Liver (tissue), 3 donors: ENCODE data around the gene HCRT.

Experiments used
- HNF4A ChIP-seq, 2 donors: conservative IDR thresholded peaks; 2 replicates each; pipeline ENCODE4 v1.6.1; 2016; ENCODE audit warnings: antibody characterized with exemption in 2 of 2, mild to moderate bottlenecking in 2 of 2
- RAD21 ChIP-seq, 2 donors: IDR thresholded peaks; 2 replicates each; pipeline ENCODE4 v1.6.1; 2016; ENCODE audit warnings: antibody characterized with exemption in 2 of 2, mild to moderate bottlenecking in 2 of 2
- TF ChIP-seq, protein P1 (sequence below): fragments of 150-350 bp; IDR thresholded peaks from 2 replicates; pipeline ENCODE4 v1.5.1; 2017; ENCODE audit warnings: improper control_type of control experiment, low read depth, low read length; ENCODE audit not compliant: missing input control
- TF ChIP-seq, protein P2 (sequence below): IDR thresholded peaks from 2 replicates; pipeline ENCODE4 v1.6.1; 2016; ENCODE audit warnings: antibody characterized with exemption
- TF ChIP-seq, protein P3 (sequence below): IDR thresholded peaks from 2 replicates; pipeline ENCODE4 v1.6.1; 2016; ENCODE audit warnings: antibody characterized with exemption, mild to moderate bottlenecking
- TF ChIP-seq, protein P4 (sequence below): IDR thresholded peaks from 2 replicates; pipeline ENCODE4 v1.6.1; 2016; ENCODE audit warnings: antibody characterized with exemption
- donor health status: healthy.
- donor health status: healthy.

DNA sequence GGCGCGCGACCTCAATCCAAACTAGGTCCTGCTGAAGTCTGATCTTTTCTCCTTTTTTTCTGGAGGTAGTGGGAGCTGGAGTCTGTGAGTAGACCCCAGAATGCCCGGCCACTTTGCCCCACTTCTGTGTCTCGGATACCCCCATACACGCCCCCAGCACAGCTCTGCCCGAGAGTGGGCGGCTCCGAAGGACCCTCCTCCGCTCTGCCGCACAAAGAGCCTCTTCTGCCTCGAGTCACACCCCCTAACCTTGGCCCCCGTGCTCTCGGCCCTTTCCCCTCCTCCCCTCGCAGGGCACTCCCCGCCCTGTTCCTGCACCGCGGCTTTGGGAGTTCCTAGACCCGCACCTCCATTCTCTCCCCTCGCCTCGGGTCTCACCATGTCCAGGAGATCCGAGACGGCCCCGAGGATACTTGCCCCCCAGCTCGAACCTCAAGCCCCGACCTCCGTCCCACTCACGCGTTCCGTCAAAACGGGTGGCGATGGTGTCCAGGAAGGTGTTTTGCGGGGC lies 4.8 kb downstream of the HCRT start:
- TF ChIP-seq HNF4A (conservative IDR thresholded peaks at IDR 0.05) (no peak), RAD21 (IDR thresholded peaks at IDR 0.05) (no peak)
- TF ChIP-seq, protein P1, sequence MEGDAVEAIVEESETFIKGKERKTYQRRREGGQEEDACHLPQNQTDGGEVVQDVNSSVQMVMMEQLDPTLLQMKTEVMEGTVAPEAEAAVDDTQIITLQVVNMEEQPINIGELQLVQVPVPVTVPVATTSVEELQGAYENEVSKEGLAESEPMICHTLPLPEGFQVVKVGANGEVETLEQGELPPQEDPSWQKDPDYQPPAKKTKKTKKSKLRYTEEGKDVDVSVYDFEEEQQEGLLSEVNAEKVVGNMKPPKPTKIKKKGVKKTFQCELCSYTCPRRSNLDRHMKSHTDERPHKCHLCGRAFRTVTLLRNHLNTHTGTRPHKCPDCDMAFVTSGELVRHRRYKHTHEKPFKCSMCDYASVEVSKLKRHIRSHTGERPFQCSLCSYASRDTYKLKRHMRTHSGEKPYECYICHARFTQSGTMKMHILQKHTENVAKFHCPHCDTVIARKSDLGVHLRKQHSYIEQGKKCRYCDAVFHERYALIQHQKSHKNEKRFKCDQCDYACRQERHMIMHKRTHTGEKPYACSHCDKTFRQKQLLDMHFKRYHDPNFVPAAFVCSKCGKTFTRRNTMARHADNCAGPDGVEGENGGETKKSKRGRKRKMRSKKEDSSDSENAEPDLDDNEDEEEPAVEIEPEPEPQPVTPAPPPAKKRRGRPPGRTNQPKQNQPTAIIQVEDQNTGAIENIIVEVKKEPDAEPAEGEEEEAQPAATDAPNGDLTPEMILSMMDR: no peak
- TF ChIP-seq, protein P2, sequence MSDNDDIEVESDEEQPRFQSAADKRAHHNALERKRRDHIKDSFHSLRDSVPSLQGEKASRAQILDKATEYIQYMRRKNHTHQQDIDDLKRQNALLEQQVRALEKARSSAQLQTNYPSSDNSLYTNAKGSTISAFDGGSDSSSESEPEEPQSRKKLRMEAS: no peak
- TF ChIP-seq, protein P3, sequence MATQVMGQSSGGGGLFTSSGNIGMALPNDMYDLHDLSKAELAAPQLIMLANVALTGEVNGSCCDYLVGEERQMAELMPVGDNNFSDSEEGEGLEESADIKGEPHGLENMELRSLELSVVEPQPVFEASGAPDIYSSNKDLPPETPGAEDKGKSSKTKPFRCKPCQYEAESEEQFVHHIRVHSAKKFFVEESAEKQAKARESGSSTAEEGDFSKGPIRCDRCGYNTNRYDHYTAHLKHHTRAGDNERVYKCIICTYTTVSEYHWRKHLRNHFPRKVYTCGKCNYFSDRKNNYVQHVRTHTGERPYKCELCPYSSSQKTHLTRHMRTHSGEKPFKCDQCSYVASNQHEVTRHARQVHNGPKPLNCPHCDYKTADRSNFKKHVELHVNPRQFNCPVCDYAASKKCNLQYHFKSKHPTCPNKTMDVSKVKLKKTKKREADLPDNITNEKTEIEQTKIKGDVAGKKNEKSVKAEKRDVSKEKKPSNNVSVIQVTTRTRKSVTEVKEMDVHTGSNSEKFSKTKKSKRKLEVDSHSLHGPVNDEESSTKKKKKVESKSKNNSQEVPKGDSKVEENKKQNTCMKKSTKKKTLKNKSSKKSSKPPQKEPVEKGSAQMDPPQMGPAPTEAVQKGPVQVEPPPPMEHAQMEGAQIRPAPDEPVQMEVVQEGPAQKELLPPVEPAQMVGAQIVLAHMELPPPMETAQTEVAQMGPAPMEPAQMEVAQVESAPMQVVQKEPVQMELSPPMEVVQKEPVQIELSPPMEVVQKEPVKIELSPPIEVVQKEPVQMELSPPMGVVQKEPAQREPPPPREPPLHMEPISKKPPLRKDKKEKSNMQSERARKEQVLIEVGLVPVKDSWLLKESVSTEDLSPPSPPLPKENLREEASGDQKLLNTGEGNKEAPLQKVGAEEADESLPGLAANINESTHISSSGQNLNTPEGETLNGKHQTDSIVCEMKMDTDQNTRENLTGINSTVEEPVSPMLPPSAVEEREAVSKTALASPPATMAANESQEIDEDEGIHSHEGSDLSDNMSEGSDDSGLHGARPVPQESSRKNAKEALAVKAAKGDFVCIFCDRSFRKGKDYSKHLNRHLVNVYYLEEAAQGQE: peak; percentile 70
- TF ChIP-seq, protein P4, sequence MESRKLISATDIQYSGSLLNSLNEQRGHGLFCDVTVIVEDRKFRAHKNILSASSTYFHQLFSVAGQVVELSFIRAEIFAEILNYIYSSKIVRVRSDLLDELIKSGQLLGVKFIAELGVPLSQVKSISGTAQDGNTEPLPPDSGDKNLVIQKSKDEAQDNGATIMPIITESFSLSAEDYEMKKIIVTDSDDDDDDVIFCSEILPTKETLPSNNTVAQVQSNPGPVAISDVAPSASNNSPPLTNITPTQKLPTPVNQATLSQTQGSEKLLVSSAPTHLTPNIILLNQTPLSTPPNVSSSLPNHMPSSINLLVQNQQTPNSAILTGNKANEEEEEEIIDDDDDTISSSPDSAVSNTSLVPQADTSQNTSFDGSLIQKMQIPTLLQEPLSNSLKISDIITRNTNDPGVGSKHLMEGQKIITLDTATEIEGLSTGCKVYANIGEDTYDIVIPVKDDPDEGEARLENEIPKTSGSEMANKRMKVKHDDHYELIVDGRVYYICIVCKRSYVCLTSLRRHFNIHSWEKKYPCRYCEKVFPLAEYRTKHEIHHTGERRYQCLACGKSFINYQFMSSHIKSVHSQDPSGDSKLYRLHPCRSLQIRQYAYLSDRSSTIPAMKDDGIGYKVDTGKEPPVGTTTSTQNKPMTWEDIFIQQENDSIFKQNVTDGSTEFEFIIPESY: no peak
